Cortex of kidney (tissue), 1 donor: Measurements from ENCODE around the gene DUSP14.
"Not testable (repeated sequence)": the region's sequence is repeated elsewhere in the genome, so short reads cannot be mapped to it uniquely, and the experiment has no call there.

Experiments used
- DNase-seq: peaks from one replicate; lab custom pipeline; 2025; lab: John Stamatoyannopoulos, UW

DUSP14 gene

GRCh38 chr17:37483311-37484039 is 6.2 kb upstream of the DUSP14 start:
- no peak for DNase-seq

GRCh38 chr17:37485938-37486570 is 3.6 kb upstream of the DUSP14 start:
- no peak for DNase-seq

- no peak for DNase-seq
Measured at GRCh38 chr17:37488009-37488604, 1.6 kb upstream of the DUSP14 start.

GRCh38 chr17:37488607-37489196 is 989 bp upstream of the DUSP14 start:
- DNase-seq: no peak

GRCh38 chr17:37490022-37490587 is 414 bp downstream of the DUSP14 start:
- DNase-seq: peak; percentile 20

- DNase-seq: no peak
Measured at GRCh38 chr17:37490638-37491614, 1.2 kb downstream of the DUSP14 start.

GRCh38 chr17:37492167-37492566 is 2.5 kb downstream of the DUSP14 start:
- no peak for DNase-seq

GRCh38 chr17:37493249-37494027 is 3.7 kb downstream of the DUSP14 start:
- DNase-seq: no peak

GRCh38 chr17:37494401-37494831 is 4.7 kb downstream of the DUSP14 start:
- DNase-seq: no peak

GRCh38 chr17:37494971-37495370 is 5.3 kb downstream of the DUSP14 start:
- no peak for DNase-seq

- no peak for DNase-seq
Measured at GRCh38 chr17:37500378-37500777, 10.7 kb downstream of the DUSP14 start.

- DNase-seq: no peak
Measured at GRCh38 chr17:37502009-37502936, 12.6 kb downstream of the DUSP14 start.

- DNase-seq: no peak
Measured at GRCh38 chr17:37503148-37503547, 13.5 kb downstream of the DUSP14 start.

- no peak for DNase-seq
Measured at GRCh38 chr17:37505333-37505732, 15.6 kb downstream of the DUSP14 start.

- no peak for DNase-seq
Measured at GRCh38 chr17:37506678-37507077, 17.0 kb downstream of the DUSP14 start.

GRCh38 chr17:37507111-37507510 is 17.4 kb downstream of the DUSP14 start:
- DNase-seq: no peak

GRCh38 chr17:37510056-37510455 is 20.4 kb downstream of the DUSP14 start:
- DNase-seq: no peak

- DNase-seq: not testable (repeated sequence)
Measured at GRCh38 chr17:37511642-37512041, 22.0 kb downstream of the DUSP14 start.

- DNase-seq: no peak
Measured at GRCh38 chr17:37512442-37513068, 22.9 kb downstream of the DUSP14 start.
